Upper lobe of left lung (tissue), 6 donors: ENCODE data around the gene TRPM2. TPM values are rescaled to one million over a fixed set of nuclear protein-coding genes. Genes with fewer than 3 reads are reported as not detected.

Experiments used
- ATAC-seq, 2 donors: fragments of 200-7000 bp; cut with Tn5 transposase; one replicate each; pipeline ENCODE4 v1.9.1; 2022; ENCODE audit warnings: mild to moderate bottlenecking in 2 of 2, moderate library complexity in 2 of 2; ENCODE audit not compliant: low FRiP score in 2 of 2
- DNase-seq, 2 donors: peaks; one replicate each; pipeline ENCODE4 v3.0.0-alpha.2; 2019 to 2020
- H3K27ac ChIP-seq, 4 donors: fragments of 200-600 bp; sonication (generic); one replicate each; pipeline ENCODE4 v1.5.1; 2016 to 2019
- H3K27me3 ChIP-seq, 4 donors: fragments of 200-600 bp; sonication (generic); one replicate each; pipeline ENCODE4 v1.5.1; 2017 to 2019
- H3K36me3 ChIP-seq, 4 donors: fragments of 200-600 bp; sonication (generic); one replicate each; pipeline ENCODE4 v1.5.1; 2016 to 2019
- H3K4me1 ChIP-seq, 4 donors: fragments of 200-600 bp; sonication (generic); one replicate each; pipeline ENCODE4 v1.5.1; 2018 to 2019
- H3K4me3 ChIP-seq, 4 donors: fragments of 200-600 bp; sonication (generic); one replicate each; pipeline ENCODE4 v1.5.1; 2017 to 2019; ENCODE audit warnings: mild to moderate bottlenecking in 2 of 4, moderate library complexity in 1 of 4
- H3K9me3 ChIP-seq, 4 donors: fragments of 200-600 bp; sonication (generic); one replicate each; pipeline ENCODE4 v1.5.1; 2018 to 2019
- EP300 ChIP-seq, 4 donors: sonication (generic); formaldehyde crosslinking; IDR thresholded peaks; one replicate each; pipeline ENCODE4 v1.5.1; 2017; ENCODE audit warnings: antibody characterized with exemption in 4 of 4, control low read depth in 2 of 4
- POLR2A ChIP-seq, 4 donors: fragments of 450-650 bp; IDR thresholded peaks; one replicate each; pipeline ENCODE4 v1.5.1; 2016 to 2017; ENCODE audit warnings: antibody characterized with exemption in 4 of 4, mild to moderate bottlenecking in 2 of 4
- POLR2AphosphoS5 ChIP-seq, 2 donors: sonication (generic); formaldehyde crosslinking; IDR thresholded peaks; one replicate each; pipeline ENCODE4 v1.5.1; 2017; ENCODE audit warnings: antibody characterized with exemption in 2 of 2
- WGBS, 2 donors: methylation state at CpG; one replicate each; pipeline ENCODE4 v1.1.5; 2017 to 2018; 5-methylcytosine and 5-hydroxymethylcytosine counted together
- total RNA-seq, 6 donors: library from RNA; depleted of rRNA in 4 of 6; stranded (reverse); fragments of >200 nt in 4 of 6; gene quantifications; one replicate each; pipeline versions ENCODE4 v1.1.0 to v1.2.1, GENCODE V29; 2016 to 2021
- TF ChIP-seq, protein P1 (sequence below), 6 experiments: fragments of 450-650 bp in 4 of 6; fragments of 200-600 bp in 2 of 6; sonication (generic) in 2 of 6; IDR thresholded peaks; one replicate each; pipeline ENCODE4 v1.5.1; 2016 to 2019; ENCODE audit warnings: antibody characterized with exemption in 6 of 6
- donor health status: DM: no; HTN: no; CAD: no; lungs with moderate emphysema.
- donor health status: DM: no; HTN: yes; CAD: no; lungs with severe emphysema.

The TRPM2 gene
- total RNA-seq, 6 donors from 2014 or later = 2.2 to 37.7 (median 12.7) TPM

DNA sequence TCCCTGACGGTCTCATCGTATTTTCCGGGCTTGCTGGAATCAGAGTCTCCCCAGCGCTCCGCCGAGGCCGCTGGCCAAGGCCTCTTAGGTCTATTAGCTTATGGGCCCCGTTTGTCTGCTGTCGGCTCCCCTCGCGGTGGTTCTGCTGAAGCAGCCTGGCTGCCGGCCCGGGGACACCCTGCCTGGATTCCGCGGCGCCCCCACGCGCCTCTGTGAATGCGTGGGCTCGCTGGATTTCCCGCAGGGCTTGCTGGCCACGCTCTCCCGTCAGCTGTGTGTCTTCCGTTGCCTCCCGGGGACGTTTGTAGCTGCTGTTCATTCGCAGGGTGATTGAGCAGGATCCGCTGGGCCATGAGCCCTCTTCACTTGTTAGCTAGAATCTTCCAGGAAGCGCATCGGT lies 110.3 kb downstream of the TRPM2 start:
- TF ChIP-seq EP300 (IDR thresholded peaks at IDR 0.05) (no peak), POLR2A (IDR thresholded peaks at IDR 0.05) (no peak), POLR2AphosphoS5 (IDR thresholded peaks at IDR 0.05) (no peak)
- TF ChIP-seq, protein P1, sequence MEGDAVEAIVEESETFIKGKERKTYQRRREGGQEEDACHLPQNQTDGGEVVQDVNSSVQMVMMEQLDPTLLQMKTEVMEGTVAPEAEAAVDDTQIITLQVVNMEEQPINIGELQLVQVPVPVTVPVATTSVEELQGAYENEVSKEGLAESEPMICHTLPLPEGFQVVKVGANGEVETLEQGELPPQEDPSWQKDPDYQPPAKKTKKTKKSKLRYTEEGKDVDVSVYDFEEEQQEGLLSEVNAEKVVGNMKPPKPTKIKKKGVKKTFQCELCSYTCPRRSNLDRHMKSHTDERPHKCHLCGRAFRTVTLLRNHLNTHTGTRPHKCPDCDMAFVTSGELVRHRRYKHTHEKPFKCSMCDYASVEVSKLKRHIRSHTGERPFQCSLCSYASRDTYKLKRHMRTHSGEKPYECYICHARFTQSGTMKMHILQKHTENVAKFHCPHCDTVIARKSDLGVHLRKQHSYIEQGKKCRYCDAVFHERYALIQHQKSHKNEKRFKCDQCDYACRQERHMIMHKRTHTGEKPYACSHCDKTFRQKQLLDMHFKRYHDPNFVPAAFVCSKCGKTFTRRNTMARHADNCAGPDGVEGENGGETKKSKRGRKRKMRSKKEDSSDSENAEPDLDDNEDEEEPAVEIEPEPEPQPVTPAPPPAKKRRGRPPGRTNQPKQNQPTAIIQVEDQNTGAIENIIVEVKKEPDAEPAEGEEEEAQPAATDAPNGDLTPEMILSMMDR (IDR thresholded peaks at IDR 0.05) = no peak
- no peaks in the 10 kb centered on the region for H3K9me3 ChIP-seq
- no peak for ATAC-seq
- no peaks in the 10 kb centered on the region for H3K36me3 ChIP-seq
- no peaks in the 10 kb centered on the region for H3K27me3 ChIP-seq
- no peak overlapping the region for H3K27ac ChIP-seq
- peak in 1 of 2 donors; percentile 80 for DNase-seq
- 77% methylated on average over 18 to 26 of the region's 30 CpGs for WGBS, 2 donors
- H3K4me1 ChIP-seq = no peaks in the 10 kb centered on the region
- H3K4me3 ChIP-seq = no peak overlapping the region

DNA sequence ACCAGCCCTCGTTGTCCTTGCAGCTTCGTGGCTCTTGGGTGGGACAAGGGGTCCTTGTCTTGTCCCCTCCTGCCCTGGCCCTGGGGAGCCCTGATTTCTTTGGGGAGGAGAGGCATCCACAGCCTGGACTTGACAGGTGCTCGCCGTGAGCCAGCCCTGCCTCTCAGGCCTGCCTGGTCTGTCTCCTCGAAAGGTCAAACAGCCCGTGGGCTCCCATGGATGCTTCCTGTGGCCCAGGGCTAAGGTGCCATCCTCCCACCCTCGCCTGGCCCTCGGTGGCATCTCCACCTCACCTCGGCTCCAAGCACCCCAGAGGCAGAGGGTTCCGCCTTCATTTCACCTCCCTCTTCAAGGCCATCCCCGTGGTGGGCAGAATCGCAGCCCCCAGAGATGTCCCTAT lies 110.9 kb downstream of the TRPM2 start:
- no peaks in the 10 kb centered on the region for H3K27me3 ChIP-seq
- no peak for DNase-seq
- 87 to 91% methylated on average over 12 of the region's 12 CpGs for WGBS, 2 donors
- TF ChIP-seq POLR2A (IDR thresholded peaks at IDR 0.05) = no peak
- TF ChIP-seq POLR2AphosphoS5 (IDR thresholded peaks at IDR 0.05) = no peak
- TF ChIP-seq EP300 (IDR thresholded peaks at IDR 0.05) = no peak
- TF ChIP-seq, protein P1 (IDR thresholded peaks at IDR 0.05) = no peak
- H3K9me3 ChIP-seq = no peaks in the 10 kb centered on the region
- H3K4me3 ChIP-seq = no peak overlapping the region
- H3K4me1 ChIP-seq = no peaks in the 10 kb centered on the region
- ATAC-seq = no peak
- H3K27ac ChIP-seq = no peak overlapping the region
- H3K36me3 ChIP-seq = no peaks in the 10 kb centered on the region

GRCh38 chr21:44466351-44466954 lies 113.0 kb downstream of the TRPM2 start:
- peak in 1 of 2 donors; percentile 3 for ATAC-seq
- no peak overlapping the region for H3K4me3 ChIP-seq
- H3K27ac ChIP-seq = no peak overlapping the region
- H3K36me3 ChIP-seq = no peaks in the 10 kb centered on the region
- H3K27me3 ChIP-seq = no peaks in the 10 kb centered on the region
- H3K9me3 ChIP-seq = no peaks in the 10 kb centered on the region
- DNase-seq = peak in 1 of 2 donors; percentile 52
- TF ChIP-seq, protein P1 (IDR thresholded peaks at IDR 0.05) = no peak
- TF ChIP-seq EP300 (IDR thresholded peaks at IDR 0.05) (no peak), POLR2A (IDR thresholded peaks at IDR 0.05) (no peak), POLR2AphosphoS5 (IDR thresholded peaks at IDR 0.05) (no peak)
- H3K4me1 ChIP-seq = no peaks in the 10 kb centered on the region
- WGBS, 2 donors = 90 to 94% methylated on average over 4 to 16 of the region's 16 CpGs

- H3K9me3 ChIP-seq = no peaks in the 10 kb centered on the region
- no peaks in the 10 kb centered on the region for H3K27me3 ChIP-seq
- no peaks in the 10 kb centered on the region for H3K4me1 ChIP-seq
- no peak for TF ChIP-seq POLR2A (IDR thresholded peaks at IDR 0.05)
- no peak overlapping the region for H3K4me3 ChIP-seq
- DNase-seq (peak in 1 of 2 donors; percentile 65), ATAC-seq (peak in 1 of 2 donors; percentile 11)
- no peak overlapping the region for H3K27ac ChIP-seq
- WGBS, 2 donors = 90 to 95% methylated on average over 18 to 35 of the region's 36 CpGs
- H3K36me3 ChIP-seq = no peaks in the 10 kb centered on the region
Observed at GRCh38 chr21:44466996-44467858, 113.8 kb downstream of the TRPM2 start.

DNA sequence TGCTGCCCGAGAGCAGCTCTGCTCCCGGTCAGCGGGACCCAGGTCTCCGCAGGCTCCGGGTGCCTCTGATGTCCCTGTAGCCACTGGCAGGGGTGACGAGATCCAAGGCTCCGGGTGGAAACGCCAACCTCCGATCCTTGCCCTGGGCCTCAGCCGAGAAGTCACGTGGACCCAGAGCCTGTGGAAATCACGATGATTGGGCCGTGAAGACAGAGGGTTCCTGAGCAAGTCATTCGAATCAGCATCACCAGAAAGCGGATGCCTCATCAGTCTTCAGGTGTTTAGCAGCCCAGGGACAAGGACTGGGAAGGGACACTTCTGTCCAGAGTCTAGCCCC lies 114.4 kb downstream of the TRPM2 start:
- Histone ChIP-seq H3K27me3 (no peaks in the 10 kb centered on the region), H3K9me3 (no peaks in the 10 kb centered on the region), H3K36me3 (no peaks in the 10 kb centered on the region), H3K27ac (no peak overlapping the region), H3K4me3 (no peak overlapping the region), H3K4me1 (no peaks in the 10 kb centered on the region)
- TF ChIP-seq POLR2A (IDR thresholded peaks at IDR 0.05) (no peak), EP300 (IDR thresholded peaks at IDR 0.05) (no peak), POLR2AphosphoS5 (IDR thresholded peaks at IDR 0.05) (no peak)
- TF ChIP-seq, protein P1 (IDR thresholded peaks at IDR 0.05) = no peak
- no peak for DNase-seq
- 93 to 96% methylated on average over 4 to 15 of the region's 15 CpGs for WGBS, 2 donors
- peak in 1 of 2 donors; percentile 35 for ATAC-seq
